BJ (cell line): ENCODE data around the gene RPS6KC1. TPM values are rescaled to one million over a fixed set of nuclear protein-coding genes. Genes with fewer than 3 reads are reported as not detected.
"Not testable (repeated sequence)": the region's sequence is repeated elsewhere in the genome, so short reads cannot be mapped to it uniquely, and the experiment has no call there.

Source experiments
- CTCF ChIA-PET: fragments of 350-600 bp; formaldehyde crosslinking; extraction: SDS; loops from one replicate; lab custom pipeline; 2021; ENCODE audit warnings: antibody characterized with exemption, inconsistent platforms; lab: Yijun Ruan, JAX
- POLR2A ChIA-PET: fragments of 300-600 bp; sonication (Branson Sonifier 250); formaldehyde crosslinking; extraction: SDS; loops from one replicate; lab custom pipeline; 2021; ENCODE audit warnings: antibody characterized with exemption; lab: Charles Lee
- DNase-seq: peaks from one replicate; pipeline ENCODE4 v3.0.0-alpha.2; 2011; ENCODE audit warnings: low read depth
- H3K27me3 ChIP-seq: 2 replicates; pipeline ENCODE4 v1.6.0; 2011; ENCODE audit warnings: low read length; ENCODE audit not compliant: control insufficient read depth, insufficient read depth
- H3K36me3 ChIP-seq: 2 replicates; pipeline ENCODE4 v1.5.1; 2011; ENCODE audit warnings: low read length; ENCODE audit not compliant: control insufficient read depth, insufficient read depth
- H3K4me3 ChIP-seq: 2 replicates; pipeline ENCODE4 v1.5.1; 2011; ENCODE audit warnings: low read depth, mild to moderate bottlenecking, control low read depth, low read length
- CTCF ChIP-seq: IDR thresholded peaks from 2 replicates; pipeline ENCODE4 v1.5.1; 2011; ENCODE audit warnings: low read depth, mild to moderate bottlenecking, control low read depth, inconsistent platforms, low read length, moderate library complexity; ENCODE audit not compliant: insufficient read depth
- polyA plus RNA-seq: library from polyadenylated mRNA; depleted of rRNA; stranded (reverse); fragments of >200 nt; gene quantifications from 2 replicates; pipeline ENCODE4 v1.2.3, GENCODE V29; 2011

RPS6KC1 gene
- polyA plus RNA-seq, 1 experiment = 6.7 TPM

- Histone ChIP-seq H3K36me3 (no peaks in the 10 kb centered on the region), H3K27me3 (no peaks in the 10 kb centered on the region), H3K4me3 (no peak overlapping the region)
- CTCF ChIA-PET = no interaction called here
- no peak for TF ChIP-seq CTCF
- POLR2A ChIA-PET = no interaction called here
- no peak for DNase-seq
Measured at GRCh38 chr1:213154056-213154685, 103.1 kb downstream of the RPS6KC1 start.

GRCh38 chr1:213159376-213159775 is 108.3 kb downstream of the RPS6KC1 start:
- Histone ChIP-seq H3K4me3 (no peak overlapping the region), H3K27me3 (no peaks in the 10 kb centered on the region), H3K36me3 (no peaks in the 10 kb centered on the region)
- no peak for DNase-seq
- no peak for TF ChIP-seq CTCF
- POLR2A ChIA-PET = no interaction called here
- CTCF ChIA-PET = interaction anchor here (0.7 kb wide), 1 partner anchor 891 kb away, joined by 3 read pairs; no protein-coding TSS in a partner anchor

- H3K36me3 ChIP-seq, H3K4me3 ChIP-seq, CTCF ChIA-PET, DNase-seq, H3K27me3 ChIP-seq, POLR2A ChIA-PET: not testable (repeated sequence)
Measured at GRCh38 chr1:213160442-213160841, 109.4 kb downstream of the RPS6KC1 start.

- CTCF ChIA-PET = no interaction called here
- Histone ChIP-seq H3K36me3 (no peaks in the 10 kb centered on the region), H3K4me3 (no peak overlapping the region), H3K27me3 (no peaks in the 10 kb centered on the region)
- no peak for DNase-seq
- POLR2A ChIA-PET = no interaction called here
- no peak for TF ChIP-seq CTCF
Measured at GRCh38 chr1:213162338-213162737, 111.3 kb downstream of the RPS6KC1 start.

GRCh38 chr1:213162862-213163261 is 111.8 kb downstream of the RPS6KC1 start:
- ChIA-PET CTCF (no interaction called here), POLR2A (no interaction called here)
- H3K27me3 ChIP-seq = no peaks in the 10 kb centered on the region
- TF ChIP-seq CTCF = no peak
- H3K4me3 ChIP-seq = no peak overlapping the region
- no peak for DNase-seq
- no peaks in the 10 kb centered on the region for H3K36me3 ChIP-seq

- no peak for DNase-seq
- Histone ChIP-seq H3K4me3 (no peak overlapping the region), H3K27me3 (no peaks in the 10 kb centered on the region), H3K36me3 (no peaks in the 10 kb centered on the region)
- ChIA-PET CTCF (no interaction called here), POLR2A (no interaction called here)
- TF ChIP-seq CTCF = no peak
Measured at GRCh38 chr1:213163278-213163711, 112.3 kb downstream of the RPS6KC1 start.
